Activated naive CD8-positive, alpha-beta T cell treated with anti-CD3 and anti-CD28 coated beads for 36 hours (primary cell): ENCODE data around the gene INF2. TPM values are rescaled to one million over a fixed set of nuclear protein-coding genes. Genes with fewer than 3 reads are reported as not detected.

Experiments used
- DNase-seq: peaks from one replicate; pipeline ENCODE4 v3.0.0; 2021
- H3K27ac Mint-ChIP-seq: one replicate; pipeline ENCODE4 v1.8.0; 2022; ENCODE audit warnings: mild to moderate bottlenecking, moderate library complexity, mixed read lengths
- H3K27me3 Mint-ChIP-seq: one replicate; pipeline ENCODE4 v1.8.0; 2022; ENCODE audit warnings: mild to moderate bottlenecking, mixed read lengths
- H3K36me3 Mint-ChIP-seq: one replicate; pipeline ENCODE4 v1.8.0; 2021; ENCODE audit warnings: mild to moderate bottlenecking, mixed read lengths
- H3K4me1 Mint-ChIP-seq: one replicate; pipeline ENCODE4 v1.8.0; 2021; ENCODE audit warnings: mixed read lengths
- H3K4me3 Mint-ChIP-seq: one replicate; pipeline ENCODE4 v1.8.0; 2022; ENCODE audit warnings: mild to moderate bottlenecking, moderate library complexity, mixed read lengths
- H3K9me3 Mint-ChIP-seq: one replicate; pipeline ENCODE4 v1.8.0; 2022; ENCODE audit warnings: mixed read lengths
- total RNA-seq, 2 experiments: library from RNA; stranded (reverse); gene quantifications; one replicate each; pipeline ENCODE4 v1.2.3, GENCODE V29; 2021

Gene INF2
- total RNA-seq, 2 experiments from 2014 or later, result 67.8 TPM

- Mint-ChIP-seq H3K36me3 (no peaks in the 10 kb centered on the region), H3K4me3 (peak overlapping the region; percentile 56), H3K27me3 (no peaks in the 10 kb centered on the region), H3K9me3 (no peaks in the 10 kb centered on the region), H3K27ac (no peak overlapping the region), H3K4me1 (peaks cover 31% of the 10 kb centered on the region)
- DNase-seq, result peak; percentile 49
Measured at GRCh38 chr14:104688505-104689108, 811 bp upstream of the INF2 start.

- DNase-seq, result no peak
- peak overlapping the region; percentile 81 for H3K4me3 Mint-ChIP-seq
- H3K4me1 Mint-ChIP-seq, result peaks cover 41% of the 10 kb centered on the region
- H3K9me3 Mint-ChIP-seq, result no peaks in the 10 kb centered on the region
- peak overlapping the region; percentile 72 for H3K27ac Mint-ChIP-seq
- no peaks in the 10 kb centered on the region for H3K27me3 Mint-ChIP-seq
- no peaks in the 10 kb centered on the region for H3K36me3 Mint-ChIP-seq
Measured at GRCh38 chr14:104689881-104690711, 678 bp downstream of the INF2 start.

DNA sequence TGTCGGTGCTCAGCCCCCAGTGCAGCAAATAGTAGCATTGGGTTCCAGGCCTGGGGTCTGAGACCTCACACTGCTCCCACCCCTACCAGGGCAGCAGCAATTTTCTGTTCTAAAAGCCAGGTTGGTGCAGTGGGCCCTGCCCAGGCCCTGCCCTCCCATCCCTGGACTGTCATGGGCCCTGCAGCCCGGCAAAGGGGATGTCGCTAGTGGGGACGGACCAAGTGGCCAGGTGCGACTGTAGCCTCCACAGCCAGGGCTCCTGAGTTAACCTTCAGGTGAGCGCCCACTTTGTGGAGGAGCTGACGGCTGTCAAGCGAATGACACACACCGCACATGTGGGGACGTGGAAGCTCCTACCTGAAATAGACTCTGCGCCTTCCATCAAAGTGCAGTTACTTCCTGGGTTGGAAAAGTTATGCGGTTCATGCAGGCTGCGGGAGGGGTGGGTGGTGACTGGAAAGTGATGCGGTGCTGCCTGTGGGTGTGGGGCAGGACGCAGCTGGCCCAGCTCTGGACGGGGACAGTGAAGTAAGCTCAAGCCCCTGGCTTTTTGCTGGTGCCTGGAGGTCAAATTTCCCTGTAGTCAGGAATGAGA, 1.5 kb downstream of the INF2 start:
- no peaks in the 10 kb centered on the region for H3K9me3 Mint-ChIP-seq
- DNase-seq, result no peak
- H3K36me3 Mint-ChIP-seq, result peaks cover 2% of the 10 kb centered on the region
- H3K27me3 Mint-ChIP-seq, result no peaks in the 10 kb centered on the region
- peaks cover 44% of the 10 kb centered on the region for H3K4me1 Mint-ChIP-seq
- H3K4me3 Mint-ChIP-seq, result peak overlapping the region; percentile 81
- H3K27ac Mint-ChIP-seq, result peak overlapping the region; percentile 72

DNA sequence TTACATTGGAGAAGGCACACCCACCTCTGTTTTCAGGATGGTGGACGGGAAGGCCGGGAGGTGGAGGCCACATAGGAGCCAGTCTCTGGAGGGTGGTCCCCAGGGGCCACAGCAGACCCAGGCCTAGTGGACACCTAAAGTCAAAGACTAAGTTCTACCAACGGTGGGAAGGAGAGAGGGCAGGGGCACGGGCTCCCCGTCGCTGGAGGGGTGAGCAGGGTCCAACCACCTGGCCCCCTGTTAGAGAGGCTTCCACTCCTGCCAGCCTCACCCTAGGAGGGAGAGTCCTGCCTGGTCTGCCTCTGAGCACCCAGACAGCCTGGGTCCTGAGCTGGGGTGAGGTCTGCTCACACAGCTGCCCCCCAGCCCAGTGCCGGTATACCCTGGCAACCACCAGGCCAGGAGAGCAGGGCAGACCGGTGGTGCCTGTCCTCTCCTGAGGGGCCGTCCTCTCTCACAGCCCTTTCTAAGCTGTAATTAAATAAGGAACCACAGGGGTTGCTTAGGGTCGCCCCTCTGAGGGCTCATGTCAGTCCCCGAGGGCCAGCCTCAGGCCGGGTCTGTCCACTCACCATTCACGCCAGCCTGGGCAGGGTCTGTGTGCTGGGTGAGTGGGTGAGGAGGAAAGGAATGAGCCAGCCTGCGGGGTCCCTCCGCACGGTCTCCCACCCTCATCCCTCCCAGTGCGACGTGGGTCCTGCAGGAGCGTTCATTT, 2.3 kb downstream of the INF2 start:
- Mint-ChIP-seq H3K4me3 (peak overlapping the region; percentile 81), H3K36me3 (peaks cover 4% of the 10 kb centered on the region), H3K27ac (no peak overlapping the region), H3K4me1 (peaks cover 41% of the 10 kb centered on the region), H3K27me3 (no peaks in the 10 kb centered on the region), H3K9me3 (no peaks in the 10 kb centered on the region)
- no peak for DNase-seq

- H3K27ac Mint-ChIP-seq, result no peak overlapping the region
- peaks cover 4% of the 10 kb centered on the region for H3K36me3 Mint-ChIP-seq
- H3K27me3 Mint-ChIP-seq, result no peaks in the 10 kb centered on the region
- no peak overlapping the region for H3K4me3 Mint-ChIP-seq
- DNase-seq, result no peak
- peaks cover 34% of the 10 kb centered on the region for H3K4me1 Mint-ChIP-seq
- no peaks in the 10 kb centered on the region for H3K9me3 Mint-ChIP-seq
Measured at GRCh38 chr14:104692261-104692938, 3.0 kb downstream of the INF2 start.

- H3K27me3 Mint-ChIP-seq, result no peaks in the 10 kb centered on the region
- H3K9me3 Mint-ChIP-seq, result no peaks in the 10 kb centered on the region
- no peak for DNase-seq
- peaks cover 31% of the 10 kb centered on the region for H3K4me1 Mint-ChIP-seq
- peak overlapping the region; percentile 34 for H3K27ac Mint-ChIP-seq
- H3K36me3 Mint-ChIP-seq, result peaks cover 4% of the 10 kb centered on the region
- H3K4me3 Mint-ChIP-seq, result no peak overlapping the region
Measured at GRCh38 chr14:104692939-104693315, 3.5 kb downstream of the INF2 start.

DNA sequence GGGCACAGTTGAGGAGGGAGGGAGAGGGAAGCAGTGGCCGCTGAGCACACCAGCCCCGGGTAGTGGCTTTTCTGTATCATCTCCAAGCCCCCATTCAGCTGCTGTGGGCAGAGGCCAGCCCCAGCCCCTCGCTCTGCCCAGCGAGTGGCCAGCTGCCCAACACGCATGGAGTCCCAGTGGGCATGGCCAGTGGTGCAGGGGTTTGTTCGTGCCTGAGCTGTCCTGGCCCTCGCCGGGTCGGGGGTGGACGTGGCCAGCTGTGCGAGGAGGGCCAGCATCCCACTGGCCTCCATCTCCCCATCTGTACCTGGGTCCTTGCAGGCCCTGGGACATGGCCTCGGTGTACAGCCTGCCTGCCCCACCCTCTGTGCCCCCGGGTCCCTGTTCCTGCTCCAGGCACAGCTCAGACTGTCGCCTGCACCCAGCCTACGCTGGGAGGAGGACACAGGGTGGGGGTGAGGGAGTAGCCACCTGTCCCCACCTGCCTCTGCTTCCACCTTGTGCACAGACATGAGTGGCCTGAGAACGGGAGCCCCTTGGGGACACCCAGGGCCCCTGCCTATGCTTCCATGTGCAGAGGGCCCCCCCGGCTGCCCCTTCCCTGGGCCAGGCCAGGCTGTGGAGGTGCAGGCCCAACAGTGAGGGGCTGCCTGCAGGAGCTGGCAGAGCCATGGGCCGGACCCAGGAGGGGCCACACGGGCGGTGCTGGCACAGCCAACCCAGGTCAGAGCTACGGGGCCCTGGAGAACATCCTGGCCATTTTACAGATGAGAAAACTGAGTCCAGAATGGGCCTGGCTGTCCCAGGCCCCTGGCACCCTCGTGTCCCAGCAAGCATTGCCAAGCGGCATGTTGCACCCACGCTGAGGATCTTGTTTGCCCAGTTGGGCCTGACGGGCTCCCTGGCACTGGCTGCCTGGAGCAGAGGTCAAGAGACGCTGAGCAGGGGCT, 4.3 kb downstream of the INF2 start:
- peaks cover 29% of the 10 kb centered on the region for H3K4me1 Mint-ChIP-seq
- no peak overlapping the region for H3K4me3 Mint-ChIP-seq

DNA sequence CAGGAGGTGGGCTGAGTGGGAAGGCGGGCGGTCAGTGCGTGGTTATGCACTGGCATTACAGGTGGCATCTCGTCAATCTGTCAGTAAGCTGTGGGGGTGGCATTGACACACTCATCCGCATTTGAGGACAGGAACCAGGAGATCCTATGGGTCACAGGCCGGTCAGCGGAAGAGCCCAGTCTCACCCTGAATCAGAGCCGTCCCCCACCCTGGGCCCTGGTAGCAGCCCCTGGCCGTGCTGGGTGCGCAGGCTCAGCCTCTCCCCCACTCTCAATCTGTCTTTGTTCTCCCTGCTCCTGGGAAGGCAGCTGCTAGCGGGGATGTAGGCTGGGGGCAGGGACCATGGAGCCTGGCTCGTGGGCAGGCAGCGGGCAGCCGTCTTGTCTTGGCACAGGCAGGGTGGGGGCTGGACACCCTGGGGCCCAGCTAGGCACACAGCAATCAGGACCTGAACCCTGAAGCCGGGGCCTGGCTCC, 5.1 kb downstream of the INF2 start:
- H3K4me3 Mint-ChIP-seq, result peak overlapping the region; percentile 50
- H3K4me1 Mint-ChIP-seq, result peaks cover 29% of the 10 kb centered on the region
- H3K36me3 Mint-ChIP-seq, result peaks cover 4% of the 10 kb centered on the region
- DNase-seq, result no peak
- H3K27me3 Mint-ChIP-seq, result no peaks in the 10 kb centered on the region
- H3K27ac Mint-ChIP-seq, result peak overlapping the region; percentile 81
- H3K9me3 Mint-ChIP-seq, result no peaks in the 10 kb centered on the region

More for the DNA sequence above, 4.3 kb downstream of the INF2 start:
- Mint-ChIP-seq H3K36me3 (peaks cover 4% of the 10 kb centered on the region), H3K27me3 (no peaks in the 10 kb centered on the region), H3K27ac (peak overlapping the region; percentile 81), H3K9me3 (no peaks in the 10 kb centered on the region)
- no peak for DNase-seq

- Mint-ChIP-seq H3K36me3 (peaks cover 4% of the 10 kb centered on the region), H3K27me3 (no peaks in the 10 kb centered on the region), H3K9me3 (no peaks in the 10 kb centered on the region), H3K27ac (peak overlapping the region; percentile 83), H3K4me1 (peaks cover 29% of the 10 kb centered on the region), H3K4me3 (peak overlapping the region; percentile 54)
- peak; percentile 55 for DNase-seq
Measured at GRCh38 chr14:104694991-104695659, 5.7 kb downstream of the INF2 start.

GRCh38 chr14:104695660-104696000, 6.2 kb downstream of the INF2 start:
- peak overlapping the region; percentile 83 for H3K27ac Mint-ChIP-seq
- H3K4me1 Mint-ChIP-seq, result peaks cover 32% of the 10 kb centered on the region
- H3K27me3 Mint-ChIP-seq, result no peaks in the 10 kb centered on the region
- no peaks in the 10 kb centered on the region for H3K9me3 Mint-ChIP-seq
- H3K36me3 Mint-ChIP-seq, result peaks cover 4% of the 10 kb centered on the region
- no peak for DNase-seq
- H3K4me3 Mint-ChIP-seq, result peak overlapping the region; percentile 54

DNA sequence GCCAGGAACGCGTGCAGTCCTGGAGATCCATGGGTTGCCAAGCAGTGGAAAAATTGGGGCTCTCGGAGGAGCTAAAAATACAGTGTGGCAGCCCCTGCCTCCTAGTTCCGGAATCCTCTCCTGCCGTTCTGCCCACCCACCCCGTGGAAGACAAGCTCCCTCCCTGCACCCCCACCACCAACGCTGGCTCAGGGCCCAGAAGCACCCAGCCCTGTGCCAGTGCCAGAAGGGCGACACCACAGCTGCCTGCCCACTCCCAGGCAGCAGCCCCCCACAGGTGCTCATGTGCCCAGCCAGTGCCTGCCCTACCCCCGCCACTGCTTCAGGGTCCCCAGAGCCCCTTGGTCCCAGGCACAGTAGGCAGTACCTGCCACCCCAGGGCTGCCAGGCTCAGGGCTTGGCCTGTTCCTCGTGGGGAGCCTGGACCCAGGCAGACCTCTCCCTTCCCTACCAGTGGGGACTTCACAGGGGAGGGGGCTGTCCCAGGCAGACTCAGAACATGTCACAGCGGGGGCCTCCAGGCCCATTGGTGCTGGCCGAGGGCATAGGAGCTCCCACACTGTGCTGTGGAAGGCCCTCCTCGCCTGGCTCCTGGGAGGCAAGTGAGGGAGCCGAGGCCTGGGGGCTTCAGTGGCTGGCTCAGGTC, 7.4 kb downstream of the INF2 start:
- Mint-ChIP-seq H3K4me3 (no peak overlapping the region), H3K27ac (no peak overlapping the region), H3K4me1 (peaks cover 26% of the 10 kb centered on the region)

DNA sequence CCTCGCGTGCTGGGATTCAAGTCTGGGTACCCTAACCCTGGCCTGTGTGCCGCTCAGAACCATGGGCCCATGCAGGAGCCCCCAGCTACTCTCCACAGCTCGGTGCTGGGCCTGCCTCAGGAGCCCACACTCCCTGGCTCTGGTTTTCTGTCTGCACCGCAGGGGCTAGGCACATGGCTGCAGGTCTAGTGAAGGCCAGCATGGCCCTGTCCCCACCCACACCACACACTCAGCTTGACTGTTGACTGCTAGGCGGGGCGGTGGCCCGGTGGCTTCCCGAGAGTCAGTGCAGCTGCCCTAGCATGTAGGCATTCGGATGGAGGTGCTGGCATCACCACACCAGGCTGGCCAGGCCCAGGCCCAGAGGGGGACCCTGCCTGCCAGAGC, 7.9 kb downstream of the INF2 start:
- peaks cover 26% of the 10 kb centered on the region for H3K4me1 Mint-ChIP-seq
- H3K36me3 Mint-ChIP-seq, result peaks cover 4% of the 10 kb centered on the region
- no peak for DNase-seq
- no peaks in the 10 kb centered on the region for H3K9me3 Mint-ChIP-seq
- no peaks in the 10 kb centered on the region for H3K27me3 Mint-ChIP-seq
- no peak overlapping the region for H3K4me3 Mint-ChIP-seq
- no peak overlapping the region for H3K27ac Mint-ChIP-seq

More for the DNA sequence above, 7.4 kb downstream of the INF2 start:
- no peak for DNase-seq
- peaks cover 4% of the 10 kb centered on the region for H3K36me3 Mint-ChIP-seq
- H3K9me3 Mint-ChIP-seq, result no peaks in the 10 kb centered on the region
- no peaks in the 10 kb centered on the region for H3K27me3 Mint-ChIP-seq
